NT2/D1 (cell line): ENCODE data around the gene THBS2.
"Not testable (repeated sequence)": the region's sequence is repeated elsewhere in the genome, so short reads cannot be mapped to it uniquely, and the experiment has no call there.

Experiments
- SUZ12 ChIP-seq: IDR thresholded peaks from 2 replicates; pipeline ENCODE4 v1.6.1; 2011; ENCODE audit not compliant: insufficient read length, insufficient read depth; ENCODE audit errors: extremely low read depth
- ZNF274 ChIP-seq: IDR thresholded peaks from 2 replicates; pipeline ENCODE4 v1.6.1; 2011; ENCODE audit warnings: mild to moderate bottlenecking, low read depth, low read length

DNA sequence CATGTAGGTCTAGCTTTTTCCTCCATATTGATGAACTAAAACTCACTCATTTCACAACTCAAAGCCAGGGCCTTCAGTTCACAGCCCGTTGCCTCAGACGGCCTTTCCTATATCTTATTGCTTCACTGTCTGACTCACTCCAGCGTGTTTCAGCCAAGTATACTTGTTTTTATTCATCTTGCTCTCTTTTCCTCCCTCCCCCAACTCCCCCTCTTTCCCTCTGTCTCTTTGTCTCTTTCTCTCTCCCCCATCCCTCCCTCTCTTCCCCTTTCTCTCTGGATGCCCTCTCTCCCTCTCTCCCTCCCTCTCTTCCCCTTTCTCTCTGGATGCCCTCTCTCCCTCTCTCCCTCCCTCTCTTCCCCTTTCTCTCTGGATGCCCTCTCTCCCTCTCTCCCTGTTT is 38.9 kb downstream of the THBS2 start:
- TF ChIP-seq SUZ12, ZNF274: not testable (repeated sequence)
